GM19455 (cell line): ENCODE measurements around the gene LRRC25.
A peak's percentile ranks its signal among the peaks of the same experiment; 100 is the strongest.
"Not testable (repeated sequence)": the region's sequence is repeated elsewhere in the genome, so short reads cannot be mapped to it uniquely, and the experiment has no call there.

Experiments used
- ATAC-seq: cut with Tn5 transposase; IDR thresholded peaks from one replicate; pipeline ENCODE4 v1.9.1; 2021; ENCODE audit not compliant: unreplicated experiment

Gene LRRC25

DNA sequence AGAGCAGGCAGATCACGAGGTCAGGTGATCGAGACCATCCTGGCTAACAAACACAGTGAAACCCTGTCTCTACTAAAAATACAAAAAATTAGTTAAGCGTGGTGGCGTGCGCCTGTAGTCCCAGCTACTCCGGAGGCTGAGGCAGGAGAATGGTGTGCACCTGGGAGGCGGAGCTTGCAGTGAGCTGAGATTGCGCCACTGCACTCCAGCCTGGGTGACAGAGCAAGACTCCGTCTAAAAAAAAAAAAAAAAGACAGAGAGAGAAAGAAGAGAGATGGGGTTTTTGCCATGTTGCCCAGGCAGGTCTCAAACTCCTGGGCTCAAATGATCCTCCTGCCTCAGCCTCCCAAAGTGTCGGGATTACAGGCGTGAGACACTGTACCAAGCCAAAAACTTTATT is 8.3 kb upstream of the LRRC25 start:
- not testable (repeated sequence) for ATAC-seq

GRCh38 chr19:18402455-18403248 is 5.2 kb upstream of the LRRC25 start:
- ATAC-seq = not testable (repeated sequence)

GRCh38 chr19:18401580-18402112 is 4.2 kb upstream of the LRRC25 start:
- no peak for ATAC-seq

DNA sequence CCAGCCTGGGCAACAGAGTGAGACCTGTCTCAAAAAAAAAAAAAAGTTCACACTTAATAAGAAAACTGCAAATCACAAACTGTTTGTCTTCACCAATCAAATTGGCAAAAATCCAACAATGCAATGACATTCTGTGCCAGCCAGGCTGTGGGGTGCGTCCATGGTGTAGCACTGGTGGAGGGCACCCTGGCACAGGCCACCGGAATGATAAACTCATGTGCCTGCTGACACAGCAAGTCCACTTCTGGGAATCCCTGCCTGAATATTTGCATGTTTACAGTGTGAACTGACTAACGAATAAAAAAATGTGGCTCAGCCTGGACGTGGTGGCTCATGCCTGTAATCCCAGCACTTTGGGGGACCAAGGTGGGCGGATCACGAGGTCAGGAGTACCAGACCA is 1.6 kb upstream of the LRRC25 start:
- no peak for ATAC-seq

DNA sequence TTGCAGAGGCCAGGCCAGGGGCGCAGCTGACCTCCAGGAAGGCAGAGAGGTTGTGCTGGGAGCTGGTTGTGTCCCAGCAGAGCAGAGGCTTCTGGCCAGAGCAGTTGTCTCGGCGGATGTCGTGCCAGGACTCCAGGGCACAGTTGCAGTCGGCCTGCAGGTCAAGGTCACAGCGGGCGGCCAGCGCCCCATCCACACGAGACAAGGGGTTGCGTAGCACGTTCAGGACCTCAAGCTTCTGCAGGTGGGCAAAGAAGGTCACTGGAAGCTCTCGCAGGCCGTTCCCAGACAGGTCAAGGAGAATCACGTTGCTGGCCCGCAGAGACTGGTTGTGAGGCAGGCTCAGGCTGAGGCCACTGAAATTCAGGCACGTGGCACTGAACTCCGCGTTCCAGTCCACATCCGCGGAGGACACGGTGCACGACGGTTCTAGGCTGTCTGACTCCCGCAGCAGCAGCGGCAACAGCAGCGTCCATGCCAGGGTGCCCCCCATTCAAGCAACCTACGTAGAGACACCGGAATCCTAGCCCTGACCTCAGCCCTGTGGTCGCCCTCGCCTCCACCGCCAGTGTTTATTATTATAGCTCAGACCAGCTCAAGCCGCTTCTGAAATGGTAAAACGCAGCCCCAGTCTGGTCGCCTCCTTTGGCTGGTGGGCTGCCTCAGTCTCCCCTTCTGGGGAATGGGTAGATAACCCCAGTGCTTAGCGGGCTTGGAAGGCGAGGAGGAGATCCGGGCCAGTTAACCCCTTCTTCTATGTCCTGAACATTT is 766 bp downstream of the LRRC25 start:
- ATAC-seq = no peak

- no peak for ATAC-seq
These were observed 3.6 kb downstream of the LRRC25 start for GRCh38 chr19:18393836-18394235.

GRCh38 chr19:18392926-18393325 is 4.5 kb downstream of the LRRC25 start:
- ATAC-seq = no peak

DNA sequence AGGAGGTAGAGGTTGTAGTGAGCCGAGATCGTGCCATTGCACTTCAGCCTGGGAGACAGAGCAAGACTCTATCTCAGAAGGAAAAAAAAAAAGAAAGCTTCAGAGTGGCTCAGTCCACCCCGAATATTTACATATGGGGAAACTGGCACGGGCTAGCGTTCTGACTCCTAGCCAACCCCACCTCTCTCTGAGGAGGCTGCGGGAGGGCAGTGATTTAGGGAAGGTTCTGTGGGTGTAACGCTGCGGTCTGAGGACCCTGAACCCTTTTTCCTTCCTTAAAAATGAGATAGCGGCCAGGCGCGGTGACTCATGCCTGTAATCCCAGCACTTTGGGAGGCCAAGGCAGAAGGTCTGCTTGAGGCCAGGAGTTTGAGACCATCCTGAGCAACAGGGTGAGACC is 5.0 kb downstream of the LRRC25 start:
- ATAC-seq = no peak

DNA sequence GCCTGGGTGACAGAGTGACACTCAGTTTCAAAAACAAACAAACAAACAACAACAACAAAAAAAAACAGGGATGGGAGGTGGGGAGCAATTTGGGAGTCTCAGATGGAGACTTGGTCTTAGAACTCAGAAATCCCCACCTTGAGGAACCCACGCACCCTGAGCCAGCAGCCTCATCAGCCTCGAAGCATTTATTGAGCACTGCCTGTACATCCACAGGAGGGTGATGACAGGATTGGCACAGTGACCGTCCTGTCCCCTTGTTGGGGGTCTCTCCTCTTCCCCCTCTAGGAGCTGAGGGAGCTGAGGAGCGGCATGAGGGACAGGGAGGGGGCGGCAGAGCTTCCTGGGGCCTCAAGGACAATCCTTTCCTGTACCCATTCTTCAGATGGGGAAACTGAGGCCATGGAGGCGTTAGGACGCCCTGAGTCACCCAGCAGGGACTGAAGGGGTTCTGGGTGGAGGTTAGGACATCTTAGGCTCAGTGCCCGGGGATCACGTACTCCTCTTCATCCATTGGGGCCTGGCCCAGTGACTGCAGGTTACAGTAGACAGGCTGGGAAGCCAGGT is 5.8 kb downstream of the LRRC25 start:
- no peak for ATAC-seq

- no peak for ATAC-seq
These were observed 7.1 kb downstream of the LRRC25 start for GRCh38 chr19:18390065-18390907.

GRCh38 chr19:18389726-18390064 is 7.7 kb downstream of the LRRC25 start:
- no peak for ATAC-seq

- no peak for ATAC-seq
These were observed 8.3 kb downstream of the LRRC25 start for GRCh38 chr19:18388960-18389725.

GRCh38 chr19:18388100-18388959 is 9.1 kb downstream of the LRRC25 start:
- ATAC-seq = peak; percentile 49

- ATAC-seq = no peak
These were observed 10.7 kb downstream of the LRRC25 start for GRCh38 chr19:18386543-18387271.

DNA sequence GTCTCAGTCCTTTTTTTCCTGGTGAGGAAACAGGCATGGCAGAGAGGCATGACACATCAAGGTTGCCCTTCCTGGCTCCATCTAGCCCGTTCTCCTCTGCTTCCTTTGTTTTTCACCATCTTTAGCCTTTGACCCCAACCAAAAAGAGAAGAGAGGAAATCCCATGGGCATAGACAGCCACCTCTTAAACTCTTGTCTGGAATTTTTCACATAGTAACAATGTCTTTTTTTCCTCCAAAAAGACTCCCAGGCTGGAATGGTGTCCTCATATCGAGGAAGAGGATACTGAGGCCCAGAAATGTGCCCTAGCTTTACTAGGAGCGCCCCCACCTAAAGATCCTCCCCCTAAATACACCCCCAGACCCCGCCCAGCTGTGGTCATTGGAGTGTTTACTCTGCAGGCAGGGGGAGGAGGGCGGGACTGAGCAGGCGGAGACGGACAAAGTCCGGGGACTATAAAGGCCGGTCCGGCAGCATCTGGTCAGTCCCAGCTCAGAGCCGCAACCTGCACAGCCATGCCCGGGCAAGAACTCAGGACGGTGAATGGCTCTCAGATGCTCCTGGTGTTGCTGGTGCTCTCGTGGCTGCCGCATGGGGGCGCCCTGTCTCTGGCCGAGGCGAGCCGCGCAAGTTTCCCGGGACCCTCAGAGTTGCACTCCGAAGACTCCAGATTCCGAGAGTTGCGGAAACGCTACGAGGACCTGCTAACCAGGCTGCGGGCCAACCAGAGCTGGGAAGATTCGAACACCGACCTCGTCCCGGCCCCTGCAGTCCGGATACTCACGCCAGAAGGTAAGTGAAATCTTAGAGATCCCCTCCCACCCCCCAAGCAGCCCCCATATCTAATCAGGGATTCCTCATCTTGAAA is 11.5 kb downstream of the LRRC25 start, which contains the start of gene GDF15:
Gene GDF15 (plus strand): TSS at position 484 of the 868 bp plus-strand sequence. CDS start 32 bp downstream, at position 516.
- ATAC-seq = no peak

- ATAC-seq = no peak
These were observed 12.1 kb downstream of the LRRC25 start for GRCh38 chr19:18385359-18385674.

GRCh38 chr19:18384775-18385174 is 12.6 kb downstream of the LRRC25 start:
- ATAC-seq = no peak

GRCh38 chr19:18383622-18384021 is 13.8 kb downstream of the LRRC25 start:
- not testable (repeated sequence) for ATAC-seq
